ENCODE data around the gene POLR2H.

DNA sequence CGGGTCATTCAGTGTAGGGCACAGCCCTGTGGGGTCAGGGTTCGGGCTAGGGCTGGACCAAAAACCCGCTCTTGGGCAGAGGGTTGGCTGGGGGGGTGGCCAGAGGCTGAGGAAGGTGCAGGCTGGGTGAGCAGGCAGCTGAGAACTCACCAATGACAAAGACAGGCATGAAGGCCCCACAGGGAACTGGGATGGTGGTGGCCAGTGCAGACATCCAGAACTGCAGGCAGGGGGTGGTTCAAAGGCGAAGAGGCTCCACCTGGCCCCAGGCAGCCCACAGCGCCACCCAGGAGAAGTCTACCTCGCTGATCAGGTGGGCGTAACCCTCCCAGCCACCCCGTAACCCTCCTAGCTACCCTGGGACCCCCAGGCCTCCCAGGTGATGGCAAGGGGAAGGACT lies 6.8 kb upstream of the POLR2H start:
- no peak for TF ChIP-seq GATA2 (IDR thresholded peaks at IDR 0.05; ENCODE audit: low read depth, low read length)
- no peak for TF ChIP-seq GATA3 (IDR thresholded peaks at IDR 0.05; ENCODE audit: low read depth, low read length)
